HUES6 (cell line): ENCODE measurements around the gene OR51G1.
"Not testable (repeated sequence)": the region's sequence is repeated elsewhere in the genome, so short reads cannot be mapped to it uniquely, and the experiment has no call there.

Experiments used
- H3K27ac ChIP-seq: 2 replicates; pipeline ENCODE4 v1.7.0; 2013; ENCODE audit warnings: low read depth, mild to moderate bottlenecking, low read length, inconsistent platforms
- H3K27me3 ChIP-seq: 2 replicates; pipeline ENCODE4 v1.6.1; 2013; ENCODE audit warnings: low read length; ENCODE audit not compliant: control insufficient read depth, insufficient read depth
- H3K36me3 ChIP-seq: 2 replicates; pipeline ENCODE4 v1.6.1; 2013; ENCODE audit warnings: low read length; ENCODE audit not compliant: control insufficient read depth, insufficient read depth
- H3K4me1 ChIP-seq: 2 replicates; pipeline ENCODE4 v1.6.1; 2013; ENCODE audit warnings: low read length; ENCODE audit not compliant: control insufficient read depth, insufficient read depth
- H3K4me3 ChIP-seq: 2 replicates; pipeline ENCODE4 v1.5.1; 2013; ENCODE audit warnings: low read depth, low read length
- H3K9ac ChIP-seq: one replicate; pipeline ENCODE4 v1.6.1; 2013; ENCODE audit warnings: mild to moderate bottlenecking, low read length
- H3K9me3 ChIP-seq: 2 replicates; pipeline ENCODE4 v1.6.1; 2013; ENCODE audit warnings: low read depth, low read length; ENCODE audit not compliant: control insufficient read depth, insufficient read depth

Gene OR51G1

GRCh38 chr11:4924239-4924638, at the start of gene OR51G1:
TSS of gene OR51G1 (minus strand) at chr11:4924339. CDS start at chr11:4924339, 0 bp downstream.
- Histone ChIP-seq H3K4me1 (no peaks in the 10 kb centered on the region), H3K27me3 (no peaks in the 10 kb centered on the region), H3K36me3 (no peaks in the 10 kb centered on the region), H3K9ac (no peak within 1 kb of the TSS), H3K27ac (no peak within 1 kb of the TSS), H3K9me3 (no peaks in the 10 kb centered on the region), H3K4me3 (no peak within 1 kb of the TSS)

- no peak overlapping the region for H3K4me3 ChIP-seq
- no peaks in the 10 kb centered on the region for H3K36me3 ChIP-seq
Observed at GRCh38 chr11:4962816-4963215, 38.7 kb upstream of the OR51G1 start.

GRCh38 chr11:4960877-4961276, 36.7 kb upstream of the OR51G1 start:
- no peaks in the 10 kb centered on the region for H3K9me3 ChIP-seq

More at GRCh38 chr11:4962816-4963215, 38.7 kb upstream of the OR51G1 start:
- H3K4me1 ChIP-seq = no peaks in the 10 kb centered on the region
- H3K9me3 ChIP-seq = no peaks in the 10 kb centered on the region
- H3K27me3 ChIP-seq = no peaks in the 10 kb centered on the region
- H3K27ac ChIP-seq = no peak overlapping the region
- H3K9ac ChIP-seq = no peak overlapping the region

GRCh38 chr11:4957396-4957795, 33.3 kb upstream of the OR51G1 start:
- no peak overlapping the region for H3K4me3 ChIP-seq
- H3K9me3 ChIP-seq = no peaks in the 10 kb centered on the region
- H3K27ac ChIP-seq = no peak overlapping the region
- H3K36me3 ChIP-seq = no peaks in the 10 kb centered on the region
- no peak overlapping the region for H3K9ac ChIP-seq
- H3K27me3 ChIP-seq = no peaks in the 10 kb centered on the region
- no peaks in the 10 kb centered on the region for H3K4me1 ChIP-seq

More at GRCh38 chr11:4960877-4961276, 36.7 kb upstream of the OR51G1 start:
- Histone ChIP-seq H3K4me3 (no peak overlapping the region), H3K4me1 (no peaks in the 10 kb centered on the region), H3K27me3 (no peaks in the 10 kb centered on the region), H3K27ac (no peak overlapping the region), H3K36me3 (no peaks in the 10 kb centered on the region), H3K9ac (no peak overlapping the region)

GRCh38 chr11:4955613-4956012, 31.5 kb upstream of the OR51G1 start, which contains the start of gene OR51A2:
TSS of gene OR51A2 (minus strand) at chr11:4955713. CDS start at chr11:4955713, 0 bp downstream.
- H3K27ac ChIP-seq, H3K27me3 ChIP-seq, H3K9ac ChIP-seq, H3K36me3 ChIP-seq, H3K4me1 ChIP-seq, H3K9me3 ChIP-seq, H3K4me3 ChIP-seq: not testable (repeated sequence)

GRCh38 chr11:4947505-4947904, 23.4 kb upstream of the OR51G1 start, which contains the start of gene OR51A4:
TSS of gene OR51A4 (minus strand) at chr11:4947605. CDS start at chr11:4947100, 505 bp downstream.
- no peak within 1 kb of the TSS for H3K27ac ChIP-seq
- H3K9me3 ChIP-seq = no peaks in the 10 kb centered on the region
- H3K4me3 ChIP-seq = no peak within 1 kb of the TSS
- no peak within 1 kb of the TSS for H3K9ac ChIP-seq
- H3K27me3 ChIP-seq = no peaks in the 10 kb centered on the region
- no peaks in the 10 kb centered on the region for H3K36me3 ChIP-seq
- no peaks in the 10 kb centered on the region for H3K4me1 ChIP-seq

- H3K9ac ChIP-seq = no peak overlapping the region
- no peak overlapping the region for H3K27ac ChIP-seq
- no peaks in the 10 kb centered on the region for H3K4me1 ChIP-seq
- no peaks in the 10 kb centered on the region for H3K27me3 ChIP-seq
- no peak overlapping the region for H3K4me3 ChIP-seq
- no peaks in the 10 kb centered on the region for H3K36me3 ChIP-seq
- H3K9me3 ChIP-seq = no peaks in the 10 kb centered on the region
Observed at GRCh38 chr11:4936745-4937144, 12.6 kb upstream of the OR51G1 start.

- Histone ChIP-seq H3K9me3 (no peaks in the 10 kb centered on the region), H3K27ac (no peak overlapping the region), H3K27me3 (no peaks in the 10 kb centered on the region), H3K4me3 (no peak overlapping the region), H3K4me1 (no peaks in the 10 kb centered on the region), H3K36me3 (no peaks in the 10 kb centered on the region), H3K9ac (no peak overlapping the region)
Observed at GRCh38 chr11:4932751-4933150, 8.6 kb upstream of the OR51G1 start.

GRCh38 chr11:4926608-4927007, 2.5 kb upstream of the OR51G1 start:
- Histone ChIP-seq H3K36me3 (no peaks in the 10 kb centered on the region), H3K9me3 (no peaks in the 10 kb centered on the region), H3K4me3 (no peak overlapping the region), H3K27ac (no peak overlapping the region), H3K9ac (no peak overlapping the region), H3K27me3 (no peaks in the 10 kb centered on the region), H3K4me1 (no peaks in the 10 kb centered on the region)

GRCh38 chr11:4922304-4922703, 1.8 kb downstream of the OR51G1 start:
- no peaks in the 10 kb centered on the region for H3K27me3 ChIP-seq

GRCh38 chr11:4921796-4922195, 2.3 kb downstream of the OR51G1 start:
- H3K9ac ChIP-seq = no peak overlapping the region
- no peaks in the 10 kb centered on the region for H3K27me3 ChIP-seq
- no peak overlapping the region for H3K4me3 ChIP-seq
- no peaks in the 10 kb centered on the region for H3K4me1 ChIP-seq
- H3K27ac ChIP-seq = no peak overlapping the region
- H3K9me3 ChIP-seq = no peaks in the 10 kb centered on the region
- H3K36me3 ChIP-seq = no peaks in the 10 kb centered on the region

More at GRCh38 chr11:4922304-4922703, 1.8 kb downstream of the OR51G1 start:
- no peaks in the 10 kb centered on the region for H3K9me3 ChIP-seq
- H3K36me3 ChIP-seq = no peaks in the 10 kb centered on the region
- H3K9ac ChIP-seq = no peak overlapping the region
- no peaks in the 10 kb centered on the region for H3K4me1 ChIP-seq
- no peak overlapping the region for H3K27ac ChIP-seq
- H3K4me3 ChIP-seq = no peak overlapping the region

GRCh38 chr11:4919250-4919649, 4.9 kb downstream of the OR51G1 start, which contains the start of gene OR51G2:
TSS of gene OR51G2 (minus strand) at chr11:4919350. CDS start at chr11:4915663, 3,687 bp downstream.
- Histone ChIP-seq H3K36me3 (no peaks in the 10 kb centered on the region), H3K9ac (no peak within 1 kb of the TSS), H3K4me1 (no peaks in the 10 kb centered on the region), H3K27ac (no peak within 1 kb of the TSS), H3K27me3 (no peaks in the 10 kb centered on the region), H3K9me3 (no peaks in the 10 kb centered on the region), H3K4me3 (no peak within 1 kb of the TSS)
